Thyroid gland (tissue), 4 donors: ENCODE results near the gene TRIM72.

Experiments used
- CTCF ChIP-seq, 6 experiments: fragments of 200-600 bp in 3 of 6; fragments of 450-650 bp in 3 of 6; sonication (generic) in 3 of 6; IDR thresholded peaks; one replicate each; pipeline ENCODE4 v1.5.1; 2016 to 2019; ENCODE audit warnings: antibody characterized with exemption in 6 of 6, mild to moderate bottlenecking in 2 of 6, inconsistent platforms in 1 of 6, moderate library complexity in 1 of 6
- POLR2A ChIP-seq, 2 donors: fragments of 450-650 bp; IDR thresholded peaks; one replicate each; pipeline ENCODE4 v1.6.1; 2017; ENCODE audit warnings: antibody characterized with exemption in 2 of 2, mild to moderate bottlenecking in 2 of 2, moderate library complexity in 1 of 2

- no peak for TF ChIP-seq CTCF (IDR thresholded peaks at IDR 0.05)
- no peak for TF ChIP-seq POLR2A (IDR thresholded peaks at IDR 0.05)
These were observed 56.9 kb downstream of the TRIM72 start for GRCh38 chr16:31270795-31271194.
